Naive B cell (primary cell): Measurements from ENCODE around the gene PNPLA3. TPM values are rescaled to one million over a fixed set of nuclear protein-coding genes. Genes with fewer than 3 reads are reported as not detected.
A peak's percentile ranks its signal among the peaks of the same experiment; 100 is the strongest.

Experiments
- ATAC-seq, 2 donors: fragments of 150-1000 bp; cut with Tn5 transposase; 2 replicates each; pipeline ENCODE4 v1.10.0; 2021; ENCODE audit warnings: low read depth in 2 of 2, mild to moderate bottlenecking in 2 of 2, moderate library complexity in 2 of 2
- DNase-seq: peaks from one replicate; pipeline ENCODE4 v3.0.0; 2022
- H3K27ac Mint-ChIP-seq, 6 donors: one replicate each; pipeline ENCODE4 v1.8.0; 2020 to 2022; ENCODE audit warnings: mild to moderate bottlenecking in 6 of 6, mixed read lengths in 6 of 6, moderate library complexity in 5 of 6, inconsistent platforms in 2 of 6
- H3K27me3 Mint-ChIP-seq, 3 donors: one replicate each; pipeline ENCODE4 v1.8.0; 2021 to 2022; ENCODE audit warnings: mixed read lengths in 3 of 3, mild to moderate bottlenecking in 1 of 3
- H3K36me3 Mint-ChIP-seq, 2 donors: one replicate each; pipeline ENCODE4 v1.8.0; 2020 to 2022; ENCODE audit warnings: mixed read lengths in 2 of 2, inconsistent platforms in 1 of 2, mild to moderate bottlenecking in 1 of 2
- H3K4me1 Mint-ChIP-seq, 3 donors: one replicate each; pipeline ENCODE4 v1.8.0; 2020 to 2022; ENCODE audit warnings: mixed read lengths in 3 of 3, inconsistent platforms in 1 of 3, mild to moderate bottlenecking in 1 of 3, moderate library complexity in 1 of 3
- H3K4me3 Mint-ChIP-seq, 8 donors: one replicate each; pipeline ENCODE4 v1.8.0; 2020 to 2022; ENCODE audit warnings: mild to moderate bottlenecking in 8 of 8, mixed read lengths in 8 of 8, moderate library complexity in 8 of 8, inconsistent platforms in 2 of 8
- H3K9me3 Mint-ChIP-seq, 7 donors: one replicate each; pipeline ENCODE4 v1.8.0; 2020 to 2022; ENCODE audit warnings: mixed read lengths in 7 of 7, mild to moderate bottlenecking in 5 of 7, inconsistent platforms in 2 of 7, moderate library complexity in 1 of 7
- polyA plus RNA-seq, 6 donors: library from polyadenylated mRNA; unstranded; fragments of 300-500 nt; fragmentation: Illumina TruSeq; gene quantifications; one replicate each; pipeline ENCODE4 v1.2.3, GENCODE V29; 2021; ENCODE audit warnings: low read depth in 6 of 6

PNPLA3 gene
- polyA plus RNA-seq, 6 donors from 2014 or later: not detected

DNA sequence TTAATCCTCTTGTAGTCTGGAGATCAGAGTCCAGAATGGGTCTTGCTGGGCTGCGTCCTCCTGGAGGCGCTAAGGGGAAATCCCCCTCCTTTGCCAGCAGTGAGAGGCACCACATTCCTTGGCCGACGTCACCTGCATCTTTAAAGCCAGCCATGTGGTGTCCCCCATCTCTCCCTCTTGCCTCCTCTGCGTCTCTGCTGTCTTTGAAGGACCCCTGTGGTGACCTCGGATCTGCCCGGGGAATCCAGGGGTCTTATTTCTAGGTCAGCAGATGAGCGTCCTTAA, 73.3 kb downstream of the PNPLA3 start:
- no peak for ATAC-seq
- Mint-ChIP-seq H3K4me3 (peak overlapping the region; percentile 5 to 96 (median 88)), H3K27ac (peak overlapping the region; percentile 97 to 99 (median 99)), H3K36me3 (peaks cover 4 to 6% of the 10 kb centered on the region in 2 donors), H3K4me1 (peaks cover 36 to 78% (median 61%) of the 10 kb centered on the region in 3 donors), H3K27me3 (no peaks in the 10 kb centered on the region), H3K9me3 (no peaks in the 10 kb centered on the region)
- DNase-seq: no peak

Other genes with a start within 250 kb of the PNPLA3 start
- gene EFCAB6, start 111.5 kb upstream of the PNPLA3 start, polyA plus RNA-seq: not detected
- gene SULT4A1, start 61.3 kb upstream of the PNPLA3 start, polyA plus RNA-seq: not detected
- not detected for gene PNPLA5, start 31.8 kb upstream of the PNPLA3 start, polyA plus RNA-seq
- gene SAMM50, start 31.6 kb downstream of the PNPLA3 start, polyA plus RNA-seq: 10 to 100 TPM; 64.0 to 96.1 (median 75.4) TPM
- gene PARVB, start 100.5 kb downstream of the PNPLA3 start, polyA plus RNA-seq: 10 to 100 TPM; 18.6 to 30.0 (median 21.3) TPM